WI38 (cell line): ENCODE measurements around the gene GMCL1.

Experiments
- H3K4me3 ChIP-seq: 2 replicates; pipeline ENCODE4 v1.5.1; 2011; ENCODE audit warnings: low read depth, mild to moderate bottlenecking, control low read depth, low read length
- CTCF ChIP-seq: IDR thresholded peaks from 2 replicates; pipeline ENCODE4 v1.5.1; 2012; ENCODE audit warnings: low read depth, mild to moderate bottlenecking, control low read depth, low read length

The GMCL1 gene

GRCh38 chr2:69837533-69837932 lies 8.1 kb downstream of the GMCL1 start:
- no peak for TF ChIP-seq CTCF

DNA sequence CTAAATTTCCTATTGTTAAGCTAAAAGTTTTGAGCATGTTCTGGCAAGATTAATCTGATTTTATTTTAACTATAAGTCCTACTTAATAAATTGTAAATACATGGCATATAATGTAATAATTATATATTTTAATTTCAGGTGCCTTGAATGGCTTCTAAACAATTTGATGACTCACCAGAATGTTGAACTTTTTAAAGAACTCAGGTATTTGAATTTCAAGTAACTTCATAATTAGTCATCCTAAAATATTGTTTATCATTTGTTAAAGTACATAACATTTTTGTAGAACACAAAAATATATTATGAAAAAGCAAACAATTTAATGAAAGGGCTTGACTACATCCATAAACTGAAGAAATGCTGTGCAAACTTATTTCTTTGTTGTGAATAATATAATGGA lies 14.5 kb downstream of the GMCL1 start:
- no peak overlapping the region for H3K4me3 ChIP-seq
- no peak for TF ChIP-seq CTCF

More at GRCh38 chr2:69837533-69837932, 8.1 kb downstream of the GMCL1 start:
- no peak overlapping the region for H3K4me3 ChIP-seq

DNA sequence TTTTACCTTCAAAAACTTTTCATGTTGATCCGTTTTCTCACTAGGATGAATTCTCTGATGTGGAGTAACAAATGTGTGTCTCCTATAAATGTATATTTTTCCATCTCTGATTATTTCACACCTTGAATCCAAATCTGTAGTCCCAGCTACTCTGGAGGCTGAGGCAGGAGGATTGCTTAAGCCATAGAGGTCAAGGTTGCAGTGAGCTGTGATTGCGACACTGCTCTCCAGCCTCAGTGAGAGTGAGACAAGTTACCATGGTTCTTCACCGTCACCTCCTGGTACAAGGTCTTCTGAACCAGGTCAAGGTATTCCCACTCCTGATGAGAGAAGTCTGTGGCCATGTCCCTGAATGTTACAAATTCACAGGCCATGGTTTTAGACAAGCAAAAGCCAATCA lies 15.1 kb downstream of the GMCL1 start:
- no peak for TF ChIP-seq CTCF
- H3K4me3 ChIP-seq: no peak overlapping the region

GRCh38 chr2:69846182-69847067 lies 17.0 kb downstream of the GMCL1 start:
- TF ChIP-seq CTCF: no peak
- no peak overlapping the region for H3K4me3 ChIP-seq

DNA sequence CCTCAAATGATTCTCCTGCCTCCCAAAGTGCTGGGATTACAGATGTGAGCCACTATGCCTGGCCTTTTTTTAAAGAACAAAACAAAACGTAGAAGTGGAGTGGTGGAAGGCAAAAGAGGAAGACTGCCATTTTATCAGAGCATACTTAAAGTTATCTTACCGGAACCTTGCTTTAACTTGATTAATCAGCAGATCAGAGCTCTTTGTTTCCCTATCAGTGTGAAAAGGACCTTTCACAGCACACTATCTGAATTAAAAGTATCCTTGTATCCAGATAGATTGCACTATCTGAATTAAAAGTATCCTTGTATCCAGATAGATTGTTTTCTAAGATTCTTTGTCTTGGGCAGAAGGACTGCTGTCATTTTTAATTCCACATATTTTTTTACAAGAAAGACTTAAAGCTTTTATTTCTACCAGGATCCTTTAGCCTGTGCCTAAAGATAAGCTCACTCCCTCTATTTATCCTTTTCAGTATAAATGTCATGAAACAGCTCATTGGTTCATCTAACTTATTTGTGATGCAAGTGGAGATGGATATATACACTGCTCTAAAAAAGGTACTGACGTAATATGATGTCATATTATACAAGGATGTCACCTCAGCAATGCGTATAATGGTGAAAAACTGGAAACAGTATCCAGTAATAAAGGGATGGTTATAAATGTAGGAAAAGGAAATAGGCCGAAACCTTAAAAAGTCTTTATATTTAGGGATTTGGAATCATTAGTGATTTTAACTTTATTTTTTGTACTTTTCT lies 17.8 kb downstream of the GMCL1 start:
- no peak overlapping the region for H3K4me3 ChIP-seq
- no peak for TF ChIP-seq CTCF

DNA sequence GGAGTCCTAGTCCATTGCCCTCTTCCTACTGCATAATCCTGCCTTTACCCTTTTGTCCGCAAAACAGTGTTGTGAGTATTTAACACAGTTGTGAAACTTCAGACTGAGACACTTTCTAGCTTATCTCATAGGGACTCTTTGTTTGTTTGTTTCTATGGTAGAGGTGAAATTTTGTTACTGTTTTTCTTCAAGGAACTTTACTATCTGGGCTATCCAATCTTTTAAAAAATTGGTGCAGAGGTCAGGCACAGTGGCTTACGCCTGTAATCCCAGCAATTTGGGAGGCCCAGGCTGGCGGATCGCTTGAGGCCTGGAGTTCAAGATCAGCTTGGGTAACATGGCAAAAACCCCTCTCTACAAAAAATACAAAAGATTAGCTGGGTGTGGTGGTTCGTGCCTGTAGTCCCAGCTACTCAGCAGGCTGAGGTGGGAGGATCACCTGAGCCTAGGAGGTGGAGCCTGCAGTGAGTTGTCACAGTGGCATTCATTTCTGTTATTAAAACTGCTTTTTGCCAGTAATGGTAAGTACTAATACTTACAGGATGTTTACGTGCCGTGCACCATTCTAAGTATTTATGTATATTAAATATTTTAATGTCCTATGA lies 18.8 kb downstream of the GMCL1 start:
- no peak for TF ChIP-seq CTCF
- no peak overlapping the region for H3K4me3 ChIP-seq
